ENCODE data around the gene ERCC6.

Gene ERCC6

DNA sequence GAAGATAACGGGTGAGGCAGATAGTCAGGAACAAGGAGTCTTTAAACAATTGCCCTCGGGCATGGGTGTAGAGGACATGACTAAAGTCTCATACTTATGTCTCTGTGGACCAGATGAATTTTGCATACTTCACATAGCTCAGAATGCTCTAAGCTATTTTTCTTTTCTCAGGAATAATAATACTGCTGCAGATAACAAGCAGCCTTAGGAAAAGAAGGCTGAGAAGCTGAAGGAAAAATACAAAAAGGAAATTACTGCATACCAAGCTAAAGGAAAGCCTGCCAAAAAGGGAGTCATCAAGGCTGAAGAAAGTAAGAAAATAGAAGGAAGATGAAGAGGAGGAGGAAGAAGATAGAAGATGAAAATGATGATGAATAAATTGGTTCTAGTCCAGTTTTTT is 13.4 kb upstream of the ERCC6 start:
- no peak for TF ChIP-seq CTCF (conservative IDR thresholded peaks at IDR 0.05; ENCODE audit: low read depth, low read length)
- peak; percentile 85 for DNase-seq (ENCODE audit: low read depth)
- no peak overlapping the region for H3K4me3 ChIP-seq (ENCODE audit: low read depth, low read length)

DNA sequence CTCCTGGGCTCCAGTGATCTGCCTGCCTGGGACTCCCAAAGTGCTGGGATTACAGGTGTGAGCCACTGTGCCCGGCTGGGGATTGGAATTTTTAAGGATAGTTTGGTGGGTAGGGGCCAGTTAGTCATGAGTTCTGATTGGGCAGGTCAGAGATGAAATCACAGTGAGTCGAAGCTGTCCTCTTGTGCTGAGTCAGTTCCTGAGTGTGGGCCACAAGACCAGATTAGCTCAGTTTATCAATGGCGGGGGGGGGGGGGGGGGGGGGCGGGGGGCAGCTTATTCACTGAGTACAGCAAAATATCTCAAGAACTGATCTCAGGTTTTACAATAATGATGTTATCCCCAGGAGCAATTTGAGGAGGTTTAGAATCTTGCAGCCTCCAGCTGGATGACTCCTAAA is 11.6 kb upstream of the ERCC6 start:
- DNase-seq (ENCODE audit: low read depth): peak; percentile 58
- no peak overlapping the region for H3K4me3 ChIP-seq (ENCODE audit: low read depth, low read length)
- no peak for TF ChIP-seq CTCF (conservative IDR thresholded peaks at IDR 0.05; ENCODE audit: low read depth, low read length)

- DNase-seq (ENCODE audit: low read depth): no peak
- no peak overlapping the region for H3K4me3 ChIP-seq (ENCODE audit: low read depth, low read length)
- TF ChIP-seq CTCF (conservative IDR thresholded peaks at IDR 0.05; ENCODE audit: low read depth, low read length): no peak
Observed at GRCh38 chr10:49549640-49550346, 10.9 kb upstream of the ERCC6 start.

GRCh38 chr10:49543604-49544003 is 4.7 kb upstream of the ERCC6 start:
- no peak for DNase-seq (ENCODE audit: low read depth)
- no peak for TF ChIP-seq CTCF (conservative IDR thresholded peaks at IDR 0.05; ENCODE audit: low read depth, low read length)
- H3K4me3 ChIP-seq (ENCODE audit: low read depth, low read length): no peak overlapping the region

- no peak for TF ChIP-seq CTCF (conservative IDR thresholded peaks at IDR 0.05; ENCODE audit: low read depth, low read length)
- DNase-seq (ENCODE audit: low read depth): no peak
- H3K4me3 ChIP-seq (ENCODE audit: low read depth, low read length): no peak overlapping the region
Observed at GRCh38 chr10:49542353-49542752, 3.4 kb upstream of the ERCC6 start.

DNA sequence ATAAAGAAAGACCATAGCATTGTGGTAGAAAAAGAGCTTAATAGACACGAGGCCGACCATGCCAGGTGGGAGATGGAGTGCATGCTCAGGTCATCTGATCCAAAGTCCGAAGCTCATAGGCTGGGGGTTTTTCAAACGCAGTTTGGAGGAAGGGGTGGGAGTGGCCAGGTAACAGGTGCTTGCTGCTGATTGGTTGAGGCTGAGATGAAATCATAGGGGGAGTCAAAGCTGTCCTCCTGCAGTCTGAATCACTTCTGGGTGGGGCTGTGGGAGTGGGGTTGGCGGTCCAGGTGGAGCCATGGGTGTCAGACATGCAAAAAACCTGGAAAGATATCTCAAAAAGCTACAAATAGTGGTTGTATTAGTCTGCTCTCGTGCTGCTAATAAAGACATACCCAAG is 2.8 kb upstream of the ERCC6 start:
- TF ChIP-seq CTCF (conservative IDR thresholded peaks at IDR 0.05; ENCODE audit: low read depth, low read length): no peak
- DNase-seq (ENCODE audit: low read depth): no peak
- H3K4me3 ChIP-seq (ENCODE audit: low read depth, low read length): no peak overlapping the region

- no peak overlapping the region for H3K4me3 ChIP-seq (ENCODE audit: low read depth, low read length)
- no peak for TF ChIP-seq CTCF (conservative IDR thresholded peaks at IDR 0.05; ENCODE audit: low read depth, low read length)
- no peak for DNase-seq (ENCODE audit: low read depth)
Observed at GRCh38 chr10:49540056-49540797, 1.3 kb upstream of the ERCC6 start.

Measured in choroid plexus epithelial cell (primary cell).